HG02970 (cell line): ENCODE measurements around the gene AP4S1.

Experiments
- ATAC-seq: cut with Tn5 transposase; IDR thresholded peaks from one replicate; pipeline ENCODE4 v1.9.1; 2021; ENCODE audit warnings: mild to moderate bottlenecking, moderate library complexity, moderate number of reproducible peaks; ENCODE audit not compliant: unreplicated experiment, low FRiP score

Gene AP4S1

DNA sequence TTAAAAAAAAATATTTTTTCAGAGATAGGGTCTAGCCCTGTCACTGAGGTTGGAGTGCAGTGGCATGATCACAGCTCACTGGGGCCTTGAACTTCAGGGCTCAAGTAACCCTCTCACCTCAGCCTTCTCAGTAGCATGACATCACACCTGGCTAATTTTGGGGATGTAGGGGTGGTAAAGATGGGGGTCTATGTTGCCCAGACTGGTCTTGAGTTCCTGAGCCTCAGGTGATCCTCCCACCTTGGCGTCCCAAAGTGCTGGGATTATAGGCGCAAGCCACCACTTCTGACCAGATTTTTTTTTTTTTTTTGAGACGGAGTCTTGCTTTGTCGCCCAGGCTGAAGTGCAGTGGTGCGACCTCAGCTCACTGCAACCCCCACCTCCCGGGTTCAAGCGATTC, 101.2 kb downstream of the AP4S1 start:
- ATAC-seq: no peak

GRCh38 chr14:31127690-31128089, 102.2 kb downstream of the AP4S1 start:
- ATAC-seq: peak; percentile 53

- ATAC-seq: no peak
Observed at GRCh38 chr14:31128601-31129526, 103.4 kb downstream of the AP4S1 start.

GRCh38 chr14:31133133-31133532, 107.7 kb downstream of the AP4S1 start:
- no peak for ATAC-seq

DNA sequence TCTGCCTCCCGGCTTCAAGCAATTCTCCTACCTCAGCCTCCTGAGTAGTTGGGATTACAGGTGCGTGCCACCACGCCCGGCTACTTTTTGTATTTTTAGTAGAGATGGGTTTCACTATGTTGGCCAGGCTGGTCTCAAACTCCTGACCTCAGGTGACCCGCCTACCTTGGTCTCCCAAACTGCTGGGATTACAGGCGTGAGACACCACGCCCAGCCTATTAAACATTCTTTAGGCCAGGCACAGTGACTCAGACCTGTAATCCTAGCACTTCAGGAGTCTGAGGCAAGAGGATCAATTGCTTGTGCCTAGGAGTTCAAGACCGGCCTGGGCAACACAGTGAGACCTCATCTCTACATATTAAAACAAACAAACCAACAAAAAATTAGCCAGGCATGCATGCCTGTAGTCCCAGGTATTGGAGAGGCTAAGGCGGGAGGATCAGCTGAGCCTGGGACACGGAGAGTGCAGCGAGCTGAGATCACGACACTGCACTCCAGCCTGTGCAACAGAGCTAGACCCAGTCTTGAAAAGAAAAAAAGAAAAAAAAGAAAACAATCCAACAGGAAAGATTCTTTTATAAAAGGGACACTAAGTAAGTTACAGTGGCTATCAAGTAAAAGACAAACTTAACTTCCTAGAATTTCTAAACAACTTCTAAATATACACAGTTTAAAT, 111.9 kb downstream of the AP4S1 start:
- no peak for ATAC-seq

GRCh38 chr14:31138301-31138700, 112.9 kb downstream of the AP4S1 start:
- ATAC-seq: no peak

- ATAC-seq: no peak
Observed at GRCh38 chr14:31139301-31139847, 113.9 kb downstream of the AP4S1 start.

- ATAC-seq: no peak
Observed at GRCh38 chr14:31142455-31143087, 117.1 kb downstream of the AP4S1 start.
